Motor neuron (in vitro differentiated cells): Measurements from ENCODE around the gene INPP5K. TPM values are rescaled to one million over a fixed set of nuclear protein-coding genes. Genes with fewer than 3 reads are reported as not detected.

Experiments
- total RNA-seq, 8 experiments: library from RNA; unstranded; fragments of 300-600 nt; gene quantifications; 2 replicates each; pipeline versions ENCODE4 v1.2.3 to v1.2.4, GENCODE V29; 2022

Gene INPP5K
- total RNA-seq, 8 experiments from 2014 or later = 10.3 to 28.6 (median 16.2) TPM

Other genes with a start within 250 kb of the INPP5K start
- not detected for gene BHLHA9, start 246.2 kb downstream of the INPP5K start, total RNA-seq
- gene TRARG1, start 236.9 kb downstream of the INPP5K start, total RNA-seq = under 1 TPM in 7 of 8 experiments, not detected in 1; 0.09 to 0.57 (median 0.16) TPM
- gene YWHAE, start 116.4 kb downstream of the INPP5K start, total RNA-seq = 100 to 1,000 TPM; 240 to 720 (median 456) TPM
- gene CRK, start 60.4 kb downstream of the INPP5K start, total RNA-seq = 10 to 100 TPM; 25.2 to 62.4 (median 40.1) TPM
- gene MYO1C, start 23.9 kb downstream of the INPP5K start, total RNA-seq = 10 to 100 TPM in 4 of 8 experiments, 1 to 10 TPM in 4; 4.4 to 76.2 (median 16.8) TPM
- 10 to 100 TPM; 22.5 to 52.1 (median 34.1) TPM for gene PITPNA, start 46.2 kb upstream of the INPP5K start, total RNA-seq
- gene SLC43A2, start 112.2 kb upstream of the INPP5K start, total RNA-seq = 10 to 100 TPM in 6 of 8 experiments, 1 to 10 TPM in 2; 7.2 to 33.3 (median 25.2) TPM
- 1 to 10 TPM in 1 of 8 experiments, under 1 TPM in 7; 0.22 to 2.4 (median 0.50) TPM for gene SCARF1, start 129.1 kb upstream of the INPP5K start, total RNA-seq
- gene RILP, start 133.3 kb upstream of the INPP5K start, total RNA-seq = 1 to 10 TPM in 6 of 8 experiments, under 1 TPM in 2; 0.58 to 3.1 (median 1.6) TPM
- gene PRPF8, start 168.3 kb upstream of the INPP5K start, total RNA-seq = 100 to 1,000 TPM in 5 of 8 experiments, 10 to 100 TPM in 3; 82.6 to 237 (median 135) TPM
- gene TLCD2, start 193.8 kb upstream of the INPP5K start, total RNA-seq = 1 to 10 TPM in 4 of 8 experiments, under 1 TPM in 4; 0.25 to 5.6 (median 1.7) TPM
- 10 to 100 TPM in 3 of 8 experiments, 1 to 10 TPM in 5; 4.0 to 26.2 (median 9.1) TPM for gene WDR81, start 208.1 kb upstream of the INPP5K start, total RNA-seq
- gene SERPINF2, start 226.3 kb upstream of the INPP5K start, total RNA-seq = under 1 TPM; 0.11 to 0.63 (median 0.30) TPM
- 100 to 1,000 TPM in 3 of 8 experiments, 10 to 100 TPM in 1, 1 to 10 TPM in 4; 4.0 to 435 (median 25.0) TPM for gene SERPINF1, start 245.4 kb upstream of the INPP5K start, total RNA-seq